ENCODE results near the gene TRNP1. TPM values are rescaled to one million over a fixed set of nuclear protein-coding genes. Genes with fewer than 3 reads are reported as not detected.
"Not testable (repeated sequence)": the region's sequence is repeated elsewhere in the genome, so short reads cannot be mapped to it uniquely, and the experiment has no call there.

Gene TRNP1
- polyA plus RNA-seq, 2 donors, result 84.9 to 158 TPM

DNA sequence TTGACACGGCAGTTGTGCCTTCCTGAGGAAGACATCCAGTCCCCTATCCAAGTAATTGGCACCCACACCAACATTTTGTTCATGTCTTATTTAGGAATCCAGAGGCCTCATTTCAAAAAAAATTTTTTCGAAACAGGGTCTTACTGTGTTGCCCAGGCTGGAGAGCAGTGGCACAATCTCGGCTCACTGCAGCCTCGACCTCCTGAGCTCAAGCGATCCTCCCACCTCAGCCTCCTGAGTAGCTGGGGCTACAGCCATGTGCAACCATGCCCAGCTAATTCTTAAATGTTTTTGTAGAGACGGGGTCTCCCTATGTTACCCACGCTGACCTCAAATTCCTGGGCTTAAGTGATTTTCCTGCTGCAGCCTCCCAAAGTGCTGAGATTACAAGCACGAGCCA is 9.2 kb upstream of the TRNP1 start:
- no peaks in the 10 kb centered on the region for H3K9me3 ChIP-seq (ENCODE audit: control insufficient read depth in 2 of 2, insufficient read depth in 1 of 2, low read depth in 1 of 2, low read length in 1 of 2)
- no peak overlapping the region for H3K4me3 ChIP-seq (ENCODE audit: low read depth in 1 of 2, low read length in 2 of 2)
- no peaks in the 10 kb centered on the region for H3K36me3 ChIP-seq (ENCODE audit: control insufficient read depth in 2 of 2, insufficient read depth in 2 of 2, low read length in 1 of 2)
- no peaks in the 10 kb centered on the region for H3K27me3 ChIP-seq (ENCODE audit: control insufficient read depth in 1 of 2, insufficient read depth in 2 of 2, low read length in 2 of 2)
- WGBS, 2 donors, result 84 to 86% methylated on average over 8 of the region's 8 CpGs
- no peak overlapping the region for H3K27ac ChIP-seq (ENCODE audit: low read depth in 2 of 2, low read length in 1 of 2)
- H3K4me1 ChIP-seq (ENCODE audit: control insufficient read depth in 2 of 2, insufficient read depth in 2 of 2, low read length in 1 of 2), result no peaks in the 10 kb centered on the region

DNA sequence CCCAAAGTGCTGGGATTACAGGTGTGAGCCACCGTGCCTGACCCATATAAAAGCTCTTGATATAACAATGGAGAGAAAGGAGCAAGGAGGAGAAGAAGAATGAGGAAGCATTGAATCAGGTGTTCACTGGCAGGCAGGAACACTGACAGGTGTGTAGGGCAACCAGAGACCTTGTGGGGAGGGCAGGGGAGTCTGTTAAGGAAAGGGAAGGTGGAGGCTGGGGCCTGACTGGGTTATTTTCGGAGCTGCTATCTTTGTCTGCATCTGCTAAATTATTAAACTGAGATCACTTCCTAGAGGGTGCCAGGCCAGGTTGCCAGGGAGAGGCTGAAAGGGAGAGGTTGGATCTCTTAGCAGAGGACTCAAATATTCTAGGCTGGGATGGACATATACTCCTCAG is 6.8 kb upstream of the TRNP1 start:
- no peaks in the 10 kb centered on the region for H3K9me3 ChIP-seq (ENCODE audit: control insufficient read depth in 2 of 2, insufficient read depth in 1 of 2, low read depth in 1 of 2, low read length in 1 of 2)
- H3K27me3 ChIP-seq (ENCODE audit: control insufficient read depth in 1 of 2, insufficient read depth in 2 of 2, low read length in 2 of 2), result no peaks in the 10 kb centered on the region
- H3K27ac ChIP-seq (ENCODE audit: low read depth in 2 of 2, low read length in 1 of 2), result no peak overlapping the region
- H3K4me1 ChIP-seq (ENCODE audit: control insufficient read depth in 2 of 2, insufficient read depth in 2 of 2, low read length in 1 of 2), result no peaks in the 10 kb centered on the region
- no peak overlapping the region for H3K4me3 ChIP-seq (ENCODE audit: low read depth in 1 of 2, low read length in 2 of 2)
- 43 to 60% methylated on average over 2 of the region's 2 CpGs for WGBS, 2 donors
- no peaks in the 10 kb centered on the region for H3K36me3 ChIP-seq (ENCODE audit: control insufficient read depth in 2 of 2, insufficient read depth in 2 of 2, low read length in 1 of 2)

DNA sequence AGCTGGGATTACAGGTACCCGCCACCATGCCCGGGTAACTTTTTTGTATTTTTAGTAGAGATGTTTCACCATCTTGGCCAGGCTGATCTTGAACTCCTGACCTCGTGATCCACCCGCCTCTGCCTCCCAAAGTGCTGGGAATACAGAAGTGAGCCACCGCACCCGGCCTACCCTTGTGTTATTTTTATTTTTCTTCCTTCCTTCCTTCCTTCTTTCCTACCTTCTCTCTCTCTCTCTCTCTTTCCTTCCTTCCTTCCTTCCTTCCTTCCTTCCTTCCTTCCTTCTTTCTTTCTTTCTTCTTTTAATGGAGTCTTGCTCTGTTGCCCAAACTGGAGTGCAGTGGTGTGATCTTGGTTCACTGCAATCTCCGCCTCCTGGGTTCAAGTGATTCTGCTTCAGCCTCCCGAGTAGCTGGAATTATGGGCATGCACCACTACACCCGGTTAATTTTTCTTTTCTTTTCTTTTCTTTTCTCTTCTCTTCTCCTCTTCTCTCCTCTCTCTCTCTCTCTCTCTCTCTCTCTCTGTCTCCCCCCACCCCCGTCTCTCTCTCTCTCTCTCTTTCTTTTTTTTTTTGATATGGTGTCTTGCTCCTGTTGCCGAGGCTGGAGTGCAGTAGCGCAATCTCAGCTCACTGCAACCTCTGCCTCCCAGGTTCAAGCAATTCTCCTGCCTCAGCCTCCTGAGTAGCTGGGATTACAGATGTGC is 3.9 kb upstream of the TRNP1 start:
- H3K4me1 ChIP-seq (ENCODE audit: control insufficient read depth in 2 of 2, insufficient read depth in 2 of 2, low read length in 1 of 2); H3K27me3 ChIP-seq (ENCODE audit: control insufficient read depth in 1 of 2, insufficient read depth in 2 of 2, low read length in 2 of 2); H3K36me3 ChIP-seq (ENCODE audit: control insufficient read depth in 2 of 2, insufficient read depth in 2 of 2, low read length in 1 of 2); H3K4me3 ChIP-seq (ENCODE audit: low read depth in 1 of 2, low read length in 2 of 2); H3K27ac ChIP-seq (ENCODE audit: low read depth in 2 of 2, low read length in 1 of 2); H3K9me3 ChIP-seq (ENCODE audit: control insufficient read depth in 2 of 2, insufficient read depth in 1 of 2, low read depth in 1 of 2, low read length in 1 of 2): not testable (repeated sequence)
- 85% methylated on average over 12 of the region's 12 CpGs for WGBS, 2 donors

DNA sequence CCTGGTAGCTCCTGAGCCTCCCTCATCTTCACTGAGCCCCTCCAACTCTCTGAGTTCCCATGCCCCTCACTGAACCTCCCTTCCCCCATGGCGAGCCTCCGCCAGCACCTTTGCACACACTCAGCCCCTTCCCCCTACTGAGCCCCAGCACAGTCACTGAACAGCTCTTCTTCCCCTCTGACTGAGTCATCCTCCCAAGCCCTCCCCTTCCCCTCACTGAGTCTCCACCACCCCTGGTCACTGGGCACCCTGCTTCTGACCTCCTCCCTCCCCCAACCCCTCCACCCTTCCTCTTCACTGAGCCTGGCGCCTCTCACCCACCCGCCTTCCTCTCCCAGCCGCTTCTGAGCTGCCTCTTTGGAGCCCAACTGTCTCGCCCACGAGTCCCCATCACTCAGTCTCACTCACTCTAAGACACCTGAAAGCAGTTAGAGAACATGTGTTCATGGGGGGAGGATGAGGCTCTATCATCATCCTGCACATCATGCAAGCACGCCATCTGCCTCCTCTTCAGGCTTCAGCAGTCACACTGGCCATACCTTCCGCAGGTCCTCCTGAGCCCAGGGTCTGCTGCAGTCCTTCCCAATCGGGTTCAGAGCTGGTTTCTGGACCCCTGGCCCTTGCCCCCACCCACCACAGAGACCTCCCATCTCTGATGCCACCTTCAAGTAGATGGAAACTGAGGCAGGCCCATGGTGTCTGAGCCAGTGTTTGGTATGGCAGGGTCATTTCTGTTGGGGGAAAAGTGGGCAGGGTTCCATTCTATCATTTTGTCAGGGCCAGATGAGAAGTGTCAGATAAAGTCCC is 2.0 kb upstream of the TRNP1 start:
- 61 to 66% methylated on average over 10 of the region's 10 CpGs for WGBS, 2 donors

DNA sequence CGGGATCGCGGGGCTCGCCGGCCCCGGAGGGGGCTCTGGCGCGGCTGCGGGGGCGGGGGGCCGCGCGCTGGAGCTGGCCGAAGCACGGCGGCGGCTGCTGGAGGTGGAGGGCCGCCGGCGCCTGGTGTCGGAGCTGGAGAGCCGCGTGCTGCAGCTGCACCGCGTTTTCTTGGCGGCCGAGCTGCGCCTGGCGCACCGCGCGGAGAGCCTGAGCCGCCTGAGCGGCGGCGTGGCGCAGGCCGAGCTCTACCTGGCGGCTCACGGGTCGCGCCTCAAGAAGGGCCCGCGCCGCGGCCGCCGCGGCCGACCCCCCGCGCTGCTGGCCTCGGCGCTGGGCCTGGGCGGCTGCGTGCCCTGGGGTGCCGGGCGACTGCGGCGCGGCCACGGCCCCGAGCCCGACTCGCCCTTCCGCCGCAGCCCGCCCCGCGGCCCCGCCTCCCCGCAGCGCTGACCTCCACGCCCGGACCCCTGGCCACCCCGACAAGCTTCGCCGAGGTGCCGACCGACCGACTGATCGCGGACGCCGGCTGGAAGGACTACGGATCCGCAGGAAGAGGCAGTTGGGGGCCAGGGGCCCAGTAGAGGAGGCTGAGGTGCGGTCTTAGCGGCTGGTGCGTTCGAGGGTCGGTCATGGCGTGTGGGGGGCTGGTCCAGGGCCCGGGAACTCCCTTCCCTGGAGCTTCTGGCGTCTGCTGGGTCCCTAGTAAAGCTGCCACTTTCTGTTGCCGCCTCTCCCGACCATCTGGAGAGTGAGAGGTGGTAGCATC is 711 bp downstream of the TRNP1 start:
- H3K27me3 ChIP-seq (ENCODE audit: control insufficient read depth in 1 of 2, insufficient read depth in 2 of 2, low read length in 2 of 2), result no peaks in the 10 kb centered on the region
- peak overlapping the region; percentile 71 to 80 for H3K27ac ChIP-seq (ENCODE audit: low read depth in 2 of 2, low read length in 1 of 2)
- peaks cover 6 to 13% of the 10 kb centered on the region in 2 donors for H3K4me1 ChIP-seq (ENCODE audit: control insufficient read depth in 2 of 2, insufficient read depth in 2 of 2, low read length in 1 of 2)

More for the DNA sequence above, 2.0 kb upstream of the TRNP1 start:
- Histone ChIP-seq H3K4me3 (ENCODE audit: low read depth in 1 of 2, low read length in 2 of 2) (no peak overlapping the region), H3K9me3 (ENCODE audit: control insufficient read depth in 2 of 2, insufficient read depth in 1 of 2, low read depth in 1 of 2, low read length in 1 of 2) (no peaks in the 10 kb centered on the region), H3K4me1 (ENCODE audit: control insufficient read depth in 2 of 2, insufficient read depth in 2 of 2, low read length in 1 of 2) (peaks cover 4 to 8% of the 10 kb centered on the region in 2 donors), H3K27me3 (ENCODE audit: control insufficient read depth in 1 of 2, insufficient read depth in 2 of 2, low read length in 2 of 2) (no peaks in the 10 kb centered on the region), H3K36me3 (ENCODE audit: control insufficient read depth in 2 of 2, insufficient read depth in 2 of 2, low read length in 1 of 2) (no peaks in the 10 kb centered on the region), H3K27ac (ENCODE audit: low read depth in 2 of 2, low read length in 1 of 2) (no peak overlapping the region)

DNA sequence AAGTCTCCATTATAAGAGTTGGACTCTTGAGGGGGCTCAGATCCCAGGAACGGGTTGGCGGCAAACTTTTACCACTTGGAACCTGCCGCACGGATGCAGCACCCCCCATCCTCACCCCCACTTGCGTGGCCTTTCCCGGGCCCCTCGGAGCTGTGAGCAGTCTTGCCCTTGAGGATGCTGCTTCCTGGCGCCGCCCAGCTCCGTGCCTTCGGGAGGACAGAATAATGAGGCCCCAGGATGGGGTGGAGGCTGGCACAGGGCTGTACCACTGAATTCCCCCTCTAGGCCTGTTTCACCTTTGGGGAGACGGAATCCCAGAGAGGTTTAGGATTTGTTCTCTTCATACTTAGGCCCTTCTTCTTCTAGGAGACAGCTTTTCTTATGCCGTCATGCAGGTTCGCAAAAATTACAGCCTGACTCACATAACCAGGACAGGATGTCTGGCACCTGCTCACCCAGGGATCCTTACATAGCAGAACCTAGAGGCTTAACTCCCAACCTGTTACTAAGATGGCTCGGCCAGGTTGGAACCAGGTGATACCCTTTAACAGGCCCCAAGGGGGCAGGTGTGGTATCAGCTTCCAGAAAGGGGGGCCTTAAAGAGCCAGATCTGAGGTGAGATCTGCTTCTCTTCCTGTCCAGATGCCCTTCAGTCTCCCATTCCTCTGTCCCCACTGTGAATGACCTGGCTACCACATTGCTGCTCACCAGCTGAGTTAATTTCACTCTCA is 1.5 kb downstream of the TRNP1 start:
- Histone ChIP-seq H3K9me3 (ENCODE audit: control insufficient read depth in 2 of 2, insufficient read depth in 1 of 2, low read depth in 1 of 2, low read length in 1 of 2) (no peaks in the 10 kb centered on the region), H3K27ac (ENCODE audit: low read depth in 2 of 2, low read length in 1 of 2) (peak overlapping the region; percentile 71 to 80), H3K4me3 (ENCODE audit: low read depth in 1 of 2, low read length in 2 of 2) (peak overlapping the region; percentile 75 to 86), H3K27me3 (ENCODE audit: control insufficient read depth in 1 of 2, insufficient read depth in 2 of 2, low read length in 2 of 2) (no peaks in the 10 kb centered on the region), H3K36me3 (ENCODE audit: control insufficient read depth in 2 of 2, insufficient read depth in 2 of 2, low read length in 1 of 2) (peaks cover 0 to 1% of the 10 kb centered on the region in 2 donors), H3K4me1 (ENCODE audit: control insufficient read depth in 2 of 2, insufficient read depth in 2 of 2, low read length in 1 of 2) (peaks cover 6 to 13% of the 10 kb centered on the region in 2 donors)
- 21 to 30% methylated on average over 15 of the region's 15 CpGs for WGBS, 2 donors

More for the DNA sequence above, 711 bp downstream of the TRNP1 start:
- Histone ChIP-seq H3K4me3 (ENCODE audit: low read depth in 1 of 2, low read length in 2 of 2) (peak overlapping the region; percentile 75 to 86), H3K36me3 (ENCODE audit: control insufficient read depth in 2 of 2, insufficient read depth in 2 of 2, low read length in 1 of 2) (peaks cover 0 to 1% of the 10 kb centered on the region in 2 donors), H3K9me3 (ENCODE audit: control insufficient read depth in 2 of 2, insufficient read depth in 1 of 2, low read depth in 1 of 2, low read length in 1 of 2) (no peaks in the 10 kb centered on the region)
- 1 to 2% methylated on average over 50 to 97 of the region's 97 CpGs for WGBS, 2 donors

DNA sequence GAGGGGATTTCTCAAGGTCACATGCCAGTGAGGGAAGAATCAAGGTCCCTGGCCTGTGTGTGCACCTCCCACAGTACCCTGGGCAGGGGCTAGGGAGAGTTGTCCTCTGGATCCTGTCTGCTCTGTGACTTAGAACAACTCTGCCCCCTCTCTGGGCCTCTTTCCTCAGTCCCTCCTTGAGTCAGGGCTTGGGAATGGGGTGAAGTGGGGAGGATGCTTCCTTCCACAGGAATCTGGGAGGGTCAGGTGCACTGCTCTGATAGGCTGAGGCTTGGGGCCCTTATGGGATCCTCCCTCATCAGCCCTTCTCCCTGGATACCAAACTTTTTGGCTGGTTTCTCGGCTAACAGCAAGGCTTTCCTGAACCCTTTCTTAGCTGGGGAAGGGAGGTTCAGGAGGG is 2.5 kb downstream of the TRNP1 start:
- Histone ChIP-seq H3K9me3 (ENCODE audit: control insufficient read depth in 2 of 2, insufficient read depth in 1 of 2, low read depth in 1 of 2, low read length in 1 of 2) (no peaks in the 10 kb centered on the region), H3K4me3 (ENCODE audit: low read depth in 1 of 2, low read length in 2 of 2) (peak overlapping the region; percentile 24 to 86), H3K27me3 (ENCODE audit: control insufficient read depth in 1 of 2, insufficient read depth in 2 of 2, low read length in 2 of 2) (no peaks in the 10 kb centered on the region), H3K36me3 (ENCODE audit: control insufficient read depth in 2 of 2, insufficient read depth in 2 of 2, low read length in 1 of 2) (peaks cover 0 to 1% of the 10 kb centered on the region in 2 donors), H3K27ac (ENCODE audit: low read depth in 2 of 2, low read length in 1 of 2) (peak overlapping the region; percentile 59 to 64), H3K4me1 (ENCODE audit: control insufficient read depth in 2 of 2, insufficient read depth in 2 of 2, low read length in 1 of 2) (peaks cover 6 to 17% of the 10 kb centered on the region in 2 donors)
- 38 to 71% methylated on average over 1 of the region's 1 CpG for WGBS, 2 donors

DNA sequence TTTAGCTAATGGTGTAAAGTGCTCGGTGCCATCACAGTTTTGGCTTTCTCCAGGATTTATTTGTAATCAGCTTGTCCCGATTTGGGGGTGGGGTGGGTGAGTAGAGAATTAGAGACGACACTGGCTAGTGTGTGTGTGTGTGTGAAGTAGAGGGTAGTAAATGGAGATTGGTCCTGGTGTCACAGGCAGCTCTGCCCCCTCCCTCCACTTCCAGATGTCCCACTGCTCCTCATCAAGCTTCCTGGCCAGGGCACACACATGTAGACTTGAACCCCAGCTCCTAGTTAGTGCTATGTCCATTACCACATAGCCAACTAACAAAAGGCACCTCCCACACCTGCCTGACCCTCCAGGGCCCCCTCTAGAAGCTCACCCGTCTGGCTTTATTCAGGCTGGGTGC is 3.2 kb downstream of the TRNP1 start:
- Histone ChIP-seq H3K9me3 (ENCODE audit: control insufficient read depth in 2 of 2, insufficient read depth in 1 of 2, low read depth in 1 of 2, low read length in 1 of 2) (no peaks in the 10 kb centered on the region), H3K4me3 (ENCODE audit: low read depth in 1 of 2, low read length in 2 of 2) (peak overlapping the region in 1 of 2 donors; percentile 86), H3K4me1 (ENCODE audit: control insufficient read depth in 2 of 2, insufficient read depth in 2 of 2, low read length in 1 of 2) (peaks cover 6 to 17% of the 10 kb centered on the region in 2 donors), H3K36me3 (ENCODE audit: control insufficient read depth in 2 of 2, insufficient read depth in 2 of 2, low read length in 1 of 2) (peaks cover 0 to 1% of the 10 kb centered on the region in 2 donors), H3K27me3 (ENCODE audit: control insufficient read depth in 1 of 2, insufficient read depth in 2 of 2, low read length in 2 of 2) (no peaks in the 10 kb centered on the region), H3K27ac (ENCODE audit: low read depth in 2 of 2, low read length in 1 of 2) (peak overlapping the region; percentile 59 to 64)
- WGBS, 2 donors, result 70 to 77% methylated on average over 4 of the region's 4 CpGs

Measured in esophagus (tissue), 2 donors.